ENCODE results near the gene LIMS1. TPM values are rescaled to one million over a fixed set of nuclear protein-coding genes. Genes with fewer than 3 reads are reported as not detected.
"Not testable (repeated sequence)": the region's sequence is repeated elsewhere in the genome, so short reads cannot be mapped to it uniquely, and the experiment has no call there.

LIMS1 gene
- total and polyA plus RNA-seq, 3 experiments from 2014 or later = 59.4 to 80.6 (median 59.4) TPM

DNA sequence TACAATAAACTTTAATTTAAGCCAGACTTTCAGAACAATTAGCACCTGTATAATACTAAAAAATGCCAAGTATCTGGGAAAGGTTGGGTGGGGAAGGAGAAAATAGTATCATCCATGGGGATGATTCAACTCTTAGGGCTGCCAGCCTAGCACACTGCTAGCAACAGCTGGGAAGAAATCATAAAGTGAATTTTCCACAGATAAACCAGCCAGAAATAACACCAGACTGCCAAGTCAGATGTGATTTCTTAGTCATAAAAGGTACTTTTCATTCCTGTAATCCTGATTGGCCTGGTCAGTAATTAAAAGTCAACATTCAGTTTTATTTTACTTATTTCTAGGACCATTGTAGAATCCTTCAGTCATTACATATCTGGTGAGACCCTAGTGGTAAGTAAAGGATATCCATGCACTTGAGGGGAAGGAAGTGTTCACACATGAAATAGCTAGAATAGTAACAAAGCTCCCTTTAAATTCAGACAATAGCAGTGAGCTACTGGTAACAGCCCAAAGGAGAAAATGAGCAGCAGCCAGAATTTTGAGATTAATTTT is 59.4 kb downstream of the LIMS1 start:
- H3K4me1 Mint-ChIP-seq = peaks cover 19 to 27% (median 22%) of the 10 kb centered on the region in 3 donors

DNA sequence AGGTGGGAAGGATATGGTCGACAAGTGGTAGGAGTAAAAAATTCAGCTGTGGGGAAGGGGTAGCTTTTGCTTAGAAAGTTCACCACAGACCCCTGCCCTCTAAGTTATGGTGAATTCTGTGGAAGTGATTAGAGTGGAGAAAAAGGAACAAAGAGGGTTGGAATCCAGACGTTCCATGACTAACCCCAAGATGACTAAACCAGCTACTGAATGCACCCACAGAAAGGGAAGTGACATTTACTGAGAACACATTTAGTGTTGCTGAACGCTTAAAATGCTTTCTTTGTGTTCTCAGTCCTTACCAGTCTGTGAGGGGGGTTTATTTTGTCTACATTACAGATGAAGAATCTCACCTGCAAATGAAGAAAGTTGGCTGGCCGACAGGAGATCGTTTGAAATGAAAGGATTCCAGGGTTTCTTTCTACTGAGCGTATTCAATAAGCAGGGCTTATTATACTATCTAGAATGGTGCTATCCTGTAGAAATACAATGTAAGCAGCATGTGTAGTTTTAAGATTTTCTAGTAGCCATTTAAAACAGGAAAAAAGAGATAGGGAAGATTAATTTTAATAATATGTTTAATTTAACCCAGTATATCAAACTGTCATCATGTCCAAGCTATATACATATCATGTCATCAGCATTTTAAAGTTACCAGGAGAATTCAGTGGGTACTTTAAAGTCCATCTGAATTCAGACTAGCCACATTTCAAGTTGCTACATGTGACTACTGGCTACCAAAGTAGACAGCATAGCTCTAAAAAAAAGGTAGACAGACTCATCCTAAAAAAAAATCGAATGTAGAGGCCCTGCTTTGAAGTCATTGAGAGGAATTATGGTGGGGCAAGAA is 60.1 kb downstream of the LIMS1 start:
- no peaks in the 10 kb centered on the region for H3K9me3 ChIP-seq (ENCODE audit: low read length)
- no peak overlapping the region for H3K4me3 ChIP-seq (ENCODE audit: low read length)
- CTCF ChIA-PET = interaction anchor here (1.3 to 2.8 kb wide), 4 partner anchors 10 to 50 kb away, joined by 3 to 15 read pairs (median 4); no protein-coding TSS in a partner anchor
- peaks cover 12% of the 10 kb centered on the region for H3K4me1 ChIP-seq (ENCODE audit: insufficient read depth, low read length)
- no peaks in the 10 kb centered on the region for H3K36me3 Mint-ChIP-seq
- H3K27me3 Mint-ChIP-seq = no peaks in the 10 kb centered on the region
- H3K9me3 Mint-ChIP-seq = no peaks in the 10 kb centered on the region
- no peak overlapping the region for H3K4me3 Mint-ChIP-seq
- H3K27me3 ChIP-seq (ENCODE audit: insufficient read depth, low read length, poor library complexity, severe bottlenecking) = no peaks in the 10 kb centered on the region
- H3K27ac ChIP-seq (ENCODE audit: low read depth, low read length) = peak overlapping the region; percentile 25
- H3K36me3 ChIP-seq (ENCODE audit: insufficient read depth, low read length) = no peaks in the 10 kb centered on the region
- POLR2A ChIA-PET = no interaction called here
- DNase-seq = no peak
- peak overlapping the region in 4 of 8 donors; percentile 18 to 62 (median 36) for H3K27ac Mint-ChIP-seq
- H3K4me1 Mint-ChIP-seq = peaks cover 17 to 24% (median 22%) of the 10 kb centered on the region in 3 donors

More for the DNA sequence above, 59.4 kb downstream of the LIMS1 start:
- no peaks in the 10 kb centered on the region for H3K9me3 ChIP-seq (ENCODE audit: low read length)
- Mint-ChIP-seq H3K27me3 (no peaks in the 10 kb centered on the region), H3K4me3 (no peak overlapping the region), H3K27ac (peak overlapping the region in 2 of 8 donors; percentile 9 to 60), H3K36me3 (no peaks in the 10 kb centered on the region), H3K9me3 (no peaks in the 10 kb centered on the region)
- no peaks in the 10 kb centered on the region for H3K36me3 ChIP-seq (ENCODE audit: insufficient read depth, low read length)
- ChIA-PET POLR2A (no interaction called here), CTCF (interaction anchor here (1.7 to 2.8 kb wide), 2 partner anchors 9 to 43 kb away, joined by 5 to 15 read pairs; no protein-coding TSS in a partner anchor)
- no peak overlapping the region for H3K4me3 ChIP-seq (ENCODE audit: low read length)
- peaks cover 12% of the 10 kb centered on the region for H3K4me1 ChIP-seq (ENCODE audit: insufficient read depth, low read length)
- H3K27me3 ChIP-seq (ENCODE audit: insufficient read depth, low read length, poor library complexity, severe bottlenecking) = no peaks in the 10 kb centered on the region
- no peak for DNase-seq
- peak overlapping the region; percentile 25 for H3K27ac ChIP-seq (ENCODE audit: low read depth, low read length)

DNA sequence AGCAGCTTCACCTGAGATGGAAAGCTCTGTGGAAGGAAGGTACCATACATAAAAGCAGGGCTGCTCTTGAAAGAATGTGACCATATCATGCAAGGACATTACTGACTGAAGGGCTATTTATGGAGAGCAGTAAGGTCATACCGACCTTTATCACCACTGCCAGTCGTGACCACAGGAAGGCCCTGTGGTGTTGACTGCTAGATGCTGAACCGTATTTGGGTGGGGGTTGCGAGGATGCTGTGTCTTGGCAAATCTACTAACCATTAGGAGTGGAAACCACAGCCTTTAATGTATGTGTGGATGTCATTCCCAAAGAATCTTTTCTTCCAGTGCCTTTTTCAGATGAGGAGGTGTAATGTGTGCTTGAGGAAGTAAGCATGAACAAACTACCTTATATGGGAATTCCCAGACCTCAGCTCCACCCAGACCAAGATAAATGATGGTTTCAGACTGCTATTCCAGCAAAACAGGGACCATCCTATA is 60.8 kb downstream of the LIMS1 start:
- ChIA-PET CTCF (interaction anchor here (1.3 to 2.8 kb wide), 4 partner anchors 11 to 49 kb away, joined by 3 to 15 read pairs (median 4); no protein-coding TSS in a partner anchor), POLR2A (no interaction called here)
- H3K4me1 Mint-ChIP-seq = peaks cover 15 to 24% (median 22%) of the 10 kb centered on the region in 3 donors

DNA sequence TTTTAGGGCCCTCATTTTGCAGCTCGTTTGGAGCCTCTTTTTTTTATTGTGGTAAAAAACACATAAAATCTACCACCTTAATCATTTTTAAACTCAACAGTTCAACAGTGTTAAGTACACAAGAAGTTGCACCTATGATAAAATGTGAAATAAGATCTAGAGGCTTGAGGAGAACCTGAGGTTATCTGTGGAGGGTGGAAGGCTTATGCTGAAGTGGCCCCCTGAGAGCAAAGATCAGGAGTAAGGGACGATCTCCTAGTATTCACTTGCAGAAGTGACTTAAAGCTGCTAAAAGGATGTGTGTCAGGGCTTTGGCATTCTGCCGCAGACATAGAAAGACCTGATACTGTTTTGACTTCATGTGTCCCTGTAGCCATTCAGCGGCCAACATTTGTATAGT is 61.5 kb downstream of the LIMS1 start:
- H3K4me1 Mint-ChIP-seq = peaks cover 15 to 22% (median 22%) of the 10 kb centered on the region in 3 donors
- H3K27me3 ChIP-seq (ENCODE audit: insufficient read depth, low read length, poor library complexity, severe bottlenecking); H3K27ac Mint-ChIP-seq; H3K9me3 Mint-ChIP-seq; H3K4me3 Mint-ChIP-seq; H3K36me3 ChIP-seq (ENCODE audit: insufficient read depth, low read length); H3K9me3 ChIP-seq (ENCODE audit: low read length); H3K4me3 ChIP-seq (ENCODE audit: low read length); DNase-seq; H3K36me3 Mint-ChIP-seq; H3K27me3 Mint-ChIP-seq; POLR2A ChIA-PET: not testable (repeated sequence)
- CTCF ChIA-PET = interaction anchor here (1.3 to 2.8 kb wide), 3 partner anchors 38 to 48 kb away, joined by 3 to 15 read pairs (median 4); no protein-coding TSS in a partner anchor
- Histone ChIP-seq H3K4me1 (ENCODE audit: insufficient read depth, low read length) (peaks cover 12% of the 10 kb centered on the region), H3K27ac (ENCODE audit: low read depth, low read length) (peak overlapping the region; percentile 62)

More for the DNA sequence above, 60.8 kb downstream of the LIMS1 start:
- no peaks in the 10 kb centered on the region for H3K36me3 Mint-ChIP-seq
- H3K9me3 ChIP-seq (ENCODE audit: low read length) = no peaks in the 10 kb centered on the region
- no peaks in the 10 kb centered on the region for H3K27me3 ChIP-seq (ENCODE audit: insufficient read depth, low read length, poor library complexity, severe bottlenecking)
- peak overlapping the region; percentile 62 for H3K27ac ChIP-seq (ENCODE audit: low read depth, low read length)
- H3K36me3 ChIP-seq (ENCODE audit: insufficient read depth, low read length) = no peaks in the 10 kb centered on the region
- no peak overlapping the region for H3K4me3 ChIP-seq (ENCODE audit: low read length)
- no peak for DNase-seq
- H3K4me1 ChIP-seq (ENCODE audit: insufficient read depth, low read length) = peaks cover 12% of the 10 kb centered on the region
- H3K27me3 Mint-ChIP-seq = no peaks in the 10 kb centered on the region
- no peaks in the 10 kb centered on the region for H3K9me3 Mint-ChIP-seq
- peak overlapping the region in 5 of 8 donors; percentile 1 to 62 (median 18) for H3K27ac Mint-ChIP-seq
- H3K4me3 Mint-ChIP-seq = no peak overlapping the region

DNA sequence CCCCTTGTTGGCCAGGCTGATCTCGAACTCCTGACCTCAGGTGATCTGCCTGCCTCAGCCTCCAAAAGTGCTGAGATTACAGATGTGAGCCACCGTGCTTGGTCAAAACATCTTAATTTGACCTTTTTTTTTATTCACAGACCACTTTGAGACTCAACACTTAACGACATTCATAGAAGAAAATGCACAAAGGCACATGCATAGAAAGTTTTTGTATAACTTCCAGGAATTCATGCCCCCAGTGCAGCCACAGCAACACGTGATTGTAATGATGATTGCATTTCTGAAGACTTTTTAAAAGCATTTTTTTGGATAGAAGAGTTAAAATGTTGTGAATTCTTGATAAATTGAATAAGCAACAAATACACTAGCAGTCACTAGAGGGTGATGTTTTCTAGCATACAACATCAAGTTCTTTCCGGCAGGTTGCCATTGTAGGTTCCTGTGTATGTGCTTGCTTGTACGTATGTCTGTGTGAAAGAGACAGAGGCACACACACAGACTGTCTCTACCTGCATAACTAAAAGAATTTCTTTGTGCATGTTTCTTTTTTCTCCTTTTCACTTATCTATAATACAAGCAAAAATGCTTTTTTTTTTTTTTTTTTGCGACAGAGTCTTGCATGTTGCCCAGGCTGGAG is 63.0 kb downstream of the LIMS1 start:
- H3K27ac Mint-ChIP-seq; H3K36me3 Mint-ChIP-seq; H3K36me3 ChIP-seq (ENCODE audit: insufficient read depth, low read length); H3K9me3 ChIP-seq (ENCODE audit: low read length); H3K27me3 Mint-ChIP-seq; H3K27ac ChIP-seq (ENCODE audit: low read depth, low read length); H3K9me3 Mint-ChIP-seq; H3K4me3 Mint-ChIP-seq; H3K4me3 ChIP-seq (ENCODE audit: low read length); H3K27me3 ChIP-seq (ENCODE audit: insufficient read depth, low read length, poor library complexity, severe bottlenecking); POLR2A ChIA-PET: not testable (repeated sequence)
- DNase-seq = peak in 2 of 5 donors; percentile 27 to 45
- H3K4me1 ChIP-seq (ENCODE audit: insufficient read depth, low read length) = peaks cover 12% of the 10 kb centered on the region
- CTCF ChIA-PET = interaction anchor here (0.7 to 2.6 kb wide), 4 partner anchors 20 to 45 kb away, joined by 3 to 10 read pairs (median 4); no protein-coding TSS in a partner anchor
- peaks cover 15 to 22% (median 20%) of the 10 kb centered on the region in 3 donors for H3K4me1 Mint-ChIP-seq

DNA sequence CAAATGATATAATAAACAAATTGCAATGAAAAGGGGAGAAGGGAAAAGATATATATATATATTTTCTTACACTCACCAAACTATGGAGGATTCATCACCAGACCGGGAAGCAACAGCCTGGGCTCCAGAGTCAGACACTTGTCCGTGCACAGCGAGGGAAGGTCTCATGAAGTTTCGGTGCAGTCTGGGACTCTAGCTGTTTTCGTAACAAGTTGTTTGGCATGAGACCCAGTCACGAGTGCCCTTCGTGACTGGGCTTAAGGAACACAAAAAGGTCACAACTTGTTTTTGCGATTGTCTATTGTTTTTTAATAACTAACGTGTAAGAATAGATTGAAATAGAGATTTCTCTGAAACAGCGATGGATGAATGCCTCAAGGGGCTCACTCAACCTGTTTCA is 66.9 kb downstream of the LIMS1 start:
- H3K27me3 ChIP-seq (ENCODE audit: insufficient read depth, low read length, poor library complexity, severe bottlenecking); H3K36me3 ChIP-seq (ENCODE audit: insufficient read depth, low read length); H3K36me3 Mint-ChIP-seq; H3K27ac ChIP-seq (ENCODE audit: low read depth, low read length); H3K4me3 Mint-ChIP-seq; H3K9me3 Mint-ChIP-seq; H3K4me1 Mint-ChIP-seq; H3K4me1 ChIP-seq (ENCODE audit: insufficient read depth, low read length); H3K9me3 ChIP-seq (ENCODE audit: low read length); H3K27ac Mint-ChIP-seq; POLR2A ChIA-PET; DNase-seq; CTCF ChIA-PET; H3K4me3 ChIP-seq (ENCODE audit: low read length); H3K27me3 Mint-ChIP-seq: not testable (repeated sequence)

DNA sequence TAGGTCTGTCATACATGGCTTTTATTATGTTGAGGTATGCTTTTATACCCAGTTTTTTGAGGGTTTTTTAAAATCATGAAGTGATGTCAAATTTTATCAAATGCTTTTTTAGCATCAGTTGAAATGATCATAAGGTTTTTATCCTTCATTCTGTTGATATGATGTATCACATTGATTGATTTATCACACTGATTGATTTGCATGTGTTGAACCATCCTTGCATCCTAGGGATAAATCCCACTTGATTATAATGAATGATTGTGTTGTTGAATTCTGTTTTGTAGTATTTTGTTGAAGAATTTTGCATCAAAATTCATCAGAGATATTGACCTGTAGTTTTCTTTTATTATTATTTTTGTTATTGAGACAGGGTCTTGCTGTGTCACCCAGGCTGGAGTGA is 68.2 kb downstream of the LIMS1 start:
- Histone ChIP-seq H3K27ac (ENCODE audit: low read depth, low read length) (no peak overlapping the region), H3K27me3 (ENCODE audit: insufficient read depth, low read length, poor library complexity, severe bottlenecking) (no peaks in the 10 kb centered on the region), H3K36me3 (ENCODE audit: insufficient read depth, low read length) (no peaks in the 10 kb centered on the region), H3K4me1 (ENCODE audit: insufficient read depth, low read length) (no peaks in the 10 kb centered on the region), H3K9me3 (ENCODE audit: low read length) (no peaks in the 10 kb centered on the region), H3K4me3 (ENCODE audit: low read length) (no peak overlapping the region)
- POLR2A ChIA-PET = no interaction called here
- DNase-seq = no peak
- Mint-ChIP-seq H3K36me3 (no peaks in the 10 kb centered on the region), H3K27me3 (no peaks in the 10 kb centered on the region), H3K4me3 (no peak overlapping the region), H3K4me1 (peaks cover 9 to 11% (median 10%) of the 10 kb centered on the region in 3 donors), H3K9me3 (no peaks in the 10 kb centered on the region), H3K27ac (no peak overlapping the region)
- CTCF ChIA-PET = interaction anchor here (1.0 kb wide), 1 partner anchor 32 kb away, joined by 3 read pairs; no protein-coding TSS in a partner anchor

All from CD8-positive, alpha-beta memory T cell (primary cell).